GM21423 (cell line): ENCODE data around the gene METTL16.
"Not testable (repeated sequence)": the region's sequence is repeated elsewhere in the genome, so short reads cannot be mapped to it uniquely, and the experiment has no call there.

Experiments
- ATAC-seq: cut with Tn5 transposase; IDR thresholded peaks from one replicate; pipeline ENCODE4 v1.9.1; 2021; ENCODE audit warnings: mild to moderate bottlenecking, moderate library complexity; ENCODE audit not compliant: unreplicated experiment

The METTL16 gene

DNA sequence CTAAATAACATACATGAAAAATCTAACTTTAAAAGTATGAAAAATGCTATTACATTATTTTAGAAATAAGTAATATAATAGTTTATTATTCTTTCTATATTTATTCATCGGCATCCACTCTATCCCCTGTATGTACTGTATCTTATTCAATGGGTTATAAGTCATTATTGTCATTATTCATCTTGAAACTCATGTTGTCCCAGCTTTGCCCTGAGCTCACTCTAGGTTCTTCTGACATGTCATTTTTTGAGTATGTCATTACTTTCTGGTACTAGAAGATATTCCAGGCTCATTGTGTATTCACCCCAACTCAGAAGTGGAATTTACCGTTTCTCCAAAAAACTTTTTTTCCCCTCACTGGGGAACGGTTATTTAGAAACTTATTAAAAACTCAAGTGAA is 57.8 kb downstream of the METTL16 start:
- no peak for ATAC-seq

DNA sequence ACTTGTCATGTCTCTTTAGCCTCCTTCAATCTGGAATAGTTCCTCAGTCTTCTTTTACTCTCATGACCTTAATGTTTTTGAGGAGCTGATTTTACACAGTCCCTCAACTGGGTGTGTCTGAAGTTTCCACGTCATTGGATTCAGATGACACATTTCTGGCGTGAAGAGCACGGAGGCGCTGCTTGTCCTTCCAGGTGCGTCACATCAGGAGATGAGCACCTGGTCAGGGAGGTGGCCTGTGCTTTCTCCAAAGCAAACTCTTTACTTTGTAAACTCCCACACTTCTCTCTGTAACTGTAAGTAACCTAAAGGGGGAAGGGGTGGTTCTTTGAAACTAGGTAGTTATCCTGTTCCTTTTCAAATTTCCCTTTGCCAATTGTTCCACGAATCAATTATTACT is 58.4 kb downstream of the METTL16 start:
- ATAC-seq = no peak

DNA sequence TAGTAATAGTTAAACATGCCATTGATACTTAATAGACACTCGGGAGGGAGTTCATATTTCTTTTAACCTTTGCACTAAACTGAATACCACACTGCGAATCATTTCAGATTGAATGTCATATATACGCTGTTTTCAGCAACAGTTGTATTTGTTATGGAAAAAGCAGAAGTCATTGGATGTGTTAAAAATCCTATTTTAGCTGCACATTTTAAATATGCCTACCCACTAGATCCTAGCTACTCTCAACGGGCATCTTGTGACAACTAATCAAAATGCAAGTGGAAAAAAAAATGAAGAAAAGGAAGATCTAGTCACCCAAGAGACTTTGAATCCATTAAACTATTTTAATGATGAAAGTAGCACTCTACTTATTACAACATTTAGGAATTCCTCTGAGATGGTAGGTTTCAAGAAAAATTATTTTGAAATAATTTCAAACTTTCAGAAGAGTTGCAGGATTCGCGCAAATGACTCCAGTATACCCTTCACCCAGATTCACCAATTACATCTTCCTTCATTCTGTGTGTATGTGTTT is 59.4 kb downstream of the METTL16 start:
- ATAC-seq = no peak

DNA sequence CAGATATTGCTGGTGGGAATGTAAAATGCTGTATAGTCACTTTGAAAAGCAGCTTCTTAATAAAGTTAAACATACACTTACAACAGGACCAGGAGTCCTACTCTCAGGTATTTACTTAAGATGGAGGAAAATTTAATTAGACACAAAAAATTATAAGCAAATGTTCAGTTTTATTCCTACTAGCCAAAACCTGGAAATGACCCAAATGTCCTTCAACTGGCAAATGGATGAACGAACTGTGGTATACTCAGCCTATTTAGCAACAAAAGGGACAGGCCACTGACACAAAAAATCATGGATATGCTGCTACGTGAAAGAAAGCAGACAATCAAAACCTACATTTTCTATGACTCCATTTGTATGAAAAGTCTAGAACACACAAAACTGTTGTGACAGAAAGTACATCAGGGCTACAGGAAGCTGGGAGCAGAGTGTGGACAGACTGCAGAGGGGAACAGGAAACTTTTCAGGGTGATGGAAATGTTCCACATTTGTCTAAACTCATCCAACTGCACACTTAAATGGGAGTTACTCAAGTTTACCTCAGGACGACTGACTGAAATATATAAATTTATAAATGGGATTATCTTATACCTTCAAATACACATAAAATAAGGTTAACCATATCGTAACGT is 61.6 kb downstream of the METTL16 start:
- no peak for ATAC-seq

DNA sequence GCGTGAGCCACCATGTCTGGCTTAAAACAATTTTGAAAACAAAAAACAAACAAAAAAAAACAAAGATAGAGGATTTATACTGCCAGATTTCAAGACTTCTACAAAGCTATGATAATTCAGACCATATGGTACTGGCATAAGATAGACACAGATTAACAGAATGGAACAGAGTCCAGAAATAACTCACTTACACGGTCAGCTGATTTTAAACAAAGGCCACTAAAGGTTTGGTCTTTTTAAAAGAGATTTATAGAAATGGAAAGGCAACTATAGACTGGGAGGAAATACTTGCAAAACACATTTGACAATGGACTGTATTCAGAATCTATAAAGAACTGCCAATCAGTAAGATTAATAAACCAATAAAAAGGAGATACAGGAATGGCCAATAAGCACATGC is 62.2 kb downstream of the METTL16 start:
- no peak for ATAC-seq

DNA sequence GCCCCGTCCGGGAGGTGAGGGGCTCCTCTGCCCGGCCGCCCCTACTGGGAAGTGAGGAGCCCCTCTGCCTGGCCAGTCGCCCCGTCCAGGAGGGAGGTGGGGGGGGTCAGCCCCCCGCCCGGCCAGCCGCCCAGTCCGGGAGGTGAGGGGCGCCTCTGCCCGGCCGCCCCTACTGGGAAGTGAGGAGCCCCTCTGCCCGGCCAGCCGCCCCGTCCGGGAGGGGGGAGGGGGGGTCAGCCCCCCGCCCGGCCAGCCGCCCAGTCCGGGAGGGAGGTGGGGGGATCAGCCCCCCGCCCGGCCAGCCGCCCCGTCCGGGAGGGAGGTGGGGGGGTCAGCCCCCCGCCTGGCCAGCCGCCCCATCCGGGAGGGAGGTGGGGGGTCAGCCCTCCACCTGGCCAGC is 64.2 kb downstream of the METTL16 start:
- not testable (repeated sequence) for ATAC-seq

DNA sequence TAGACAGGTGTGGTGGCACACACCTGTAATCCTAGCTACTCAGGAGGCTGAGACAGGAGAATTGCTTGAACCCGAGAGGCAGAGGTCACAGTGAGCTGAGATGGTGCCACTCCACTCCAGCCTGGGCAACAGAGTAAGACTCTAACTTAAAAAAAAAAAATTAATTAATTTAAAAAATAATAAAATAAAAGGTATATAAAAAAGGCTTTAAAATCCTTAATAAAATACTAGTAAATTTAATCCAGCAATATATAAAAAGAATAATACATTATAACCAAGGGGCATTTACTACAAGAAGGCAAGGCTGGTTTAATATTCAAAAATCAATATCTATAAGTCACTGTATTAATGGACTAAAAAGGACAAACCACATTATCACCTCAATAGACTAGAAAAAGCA is 66.0 kb downstream of the METTL16 start:
- no peak for ATAC-seq

DNA sequence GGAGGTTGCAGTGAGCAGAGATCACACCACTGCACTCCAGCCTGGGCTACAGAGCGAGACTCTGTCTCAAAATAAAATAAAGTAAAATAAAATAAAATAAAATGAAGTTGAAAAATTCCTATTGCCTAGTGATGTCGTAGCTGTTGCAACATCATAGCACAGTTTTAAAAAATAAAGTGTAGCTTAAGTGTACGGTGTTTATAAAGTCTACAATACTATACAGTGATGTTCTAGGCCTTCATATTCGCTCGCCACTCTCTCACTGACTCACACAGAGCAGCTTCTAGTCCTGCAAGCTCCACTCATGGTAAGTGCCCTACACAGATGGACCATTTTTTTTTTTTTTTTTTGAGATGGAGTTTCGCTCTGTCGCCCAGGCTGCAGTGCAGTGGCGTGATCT is 67.3 kb downstream of the METTL16 start:
- ATAC-seq = no peak

DNA sequence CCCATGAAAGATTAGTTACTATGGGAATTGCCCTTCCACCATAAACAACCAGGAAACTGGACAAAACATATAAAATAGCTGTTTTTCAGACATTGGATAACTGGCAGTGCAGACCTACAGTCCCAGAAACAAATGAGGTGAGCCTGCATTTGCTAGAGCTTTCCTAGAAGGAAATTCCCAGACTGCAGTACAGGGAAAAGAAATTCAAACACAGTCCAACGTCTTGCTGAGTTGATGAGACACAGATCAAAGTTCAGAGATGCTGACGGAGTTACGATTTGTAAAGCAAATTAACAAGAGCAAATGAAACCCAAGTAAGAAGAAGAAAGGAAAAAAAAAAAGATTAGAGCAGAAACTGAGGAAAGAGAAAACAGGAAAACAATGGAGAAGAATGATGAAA is 69.5 kb downstream of the METTL16 start:
- no peak for ATAC-seq

DNA sequence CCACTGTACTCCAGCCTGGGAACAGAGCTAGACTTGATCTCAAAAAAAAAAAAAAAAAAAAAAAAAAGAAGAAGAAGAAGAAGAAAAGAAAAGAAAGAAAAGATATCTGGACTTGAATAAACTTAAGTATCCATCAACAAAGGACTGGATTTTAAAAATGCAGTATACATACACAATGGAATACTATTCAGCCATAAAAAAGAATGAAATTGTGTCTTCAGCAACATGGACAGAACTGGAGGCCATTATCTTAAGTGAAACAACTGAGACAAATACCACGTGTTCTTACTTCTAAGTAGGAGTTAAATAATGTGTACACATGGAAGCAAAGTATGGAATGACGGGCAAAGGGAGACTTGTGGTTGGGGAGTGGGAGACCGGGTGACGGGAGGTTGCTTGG is 70.8 kb downstream of the METTL16 start:
- ATAC-seq = no peak

DNA sequence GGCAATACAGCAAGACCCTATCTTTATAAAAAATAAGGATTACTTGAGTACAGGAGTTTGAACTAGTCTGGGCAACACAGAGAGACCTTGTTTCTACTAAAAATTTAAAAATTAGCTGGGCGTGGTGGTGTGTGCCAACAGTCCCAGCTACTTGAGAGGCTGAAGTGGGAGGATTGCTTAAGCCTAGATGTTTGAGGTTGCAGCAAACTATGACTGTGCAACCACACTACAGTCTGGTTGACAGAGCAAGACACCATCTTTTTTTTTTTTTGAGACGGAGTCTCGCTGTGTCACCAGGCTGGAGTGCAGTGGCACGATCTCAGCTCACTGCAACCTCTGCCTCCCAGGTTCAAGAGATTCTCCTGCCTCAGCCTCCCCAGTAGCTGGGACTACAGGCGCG is 71.7 kb downstream of the METTL16 start:
- not testable (repeated sequence) for ATAC-seq

DNA sequence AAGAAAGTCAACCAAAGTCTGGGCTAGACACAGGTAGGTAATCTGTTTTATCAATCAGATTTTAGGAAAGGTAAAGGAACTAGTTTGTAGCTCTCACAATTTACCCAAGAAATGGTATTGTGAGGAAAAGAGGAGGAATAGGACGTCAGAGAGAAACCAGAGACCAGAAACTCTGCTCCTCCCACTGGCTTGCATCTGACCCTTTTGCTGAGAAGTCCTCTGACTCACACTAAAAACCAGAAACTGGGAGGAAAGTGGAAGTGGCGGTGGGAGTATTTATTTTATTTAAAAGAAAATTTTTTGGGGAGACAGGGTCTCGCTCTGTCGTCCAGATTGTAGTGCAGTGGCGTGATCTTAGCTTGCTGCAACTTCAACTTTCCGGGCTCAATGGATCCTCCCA is 72.9 kb downstream of the METTL16 start:
- ATAC-seq = no peak

DNA sequence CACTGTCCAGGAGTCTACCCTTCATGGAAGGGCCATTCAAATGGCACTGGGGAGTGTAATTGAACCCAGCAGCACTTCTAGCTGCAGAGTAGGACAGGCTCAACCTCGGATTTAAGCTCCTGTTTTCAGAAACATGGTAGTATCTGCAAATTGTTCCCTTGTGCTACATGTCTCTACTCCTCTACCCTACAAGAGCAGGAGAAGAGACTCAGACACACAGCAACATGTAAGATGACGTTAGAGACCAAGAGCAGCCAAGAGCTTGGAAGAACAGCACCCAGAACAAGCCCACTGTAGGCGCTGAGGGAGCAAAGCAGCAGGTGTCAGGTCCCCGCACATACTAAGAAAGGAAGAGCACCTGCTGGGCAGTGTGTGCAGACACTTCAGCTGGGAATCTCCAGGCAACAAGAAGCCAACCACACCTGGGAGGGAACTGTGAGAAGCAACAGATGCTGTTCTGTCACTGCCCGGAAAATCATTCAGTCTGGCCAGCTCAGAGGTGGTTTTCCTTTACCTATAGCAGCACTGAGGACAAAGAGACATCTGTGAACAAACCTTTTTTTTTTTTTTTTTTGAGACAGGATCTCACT is 75.3 kb downstream of the METTL16 start:
- no peak for ATAC-seq

DNA sequence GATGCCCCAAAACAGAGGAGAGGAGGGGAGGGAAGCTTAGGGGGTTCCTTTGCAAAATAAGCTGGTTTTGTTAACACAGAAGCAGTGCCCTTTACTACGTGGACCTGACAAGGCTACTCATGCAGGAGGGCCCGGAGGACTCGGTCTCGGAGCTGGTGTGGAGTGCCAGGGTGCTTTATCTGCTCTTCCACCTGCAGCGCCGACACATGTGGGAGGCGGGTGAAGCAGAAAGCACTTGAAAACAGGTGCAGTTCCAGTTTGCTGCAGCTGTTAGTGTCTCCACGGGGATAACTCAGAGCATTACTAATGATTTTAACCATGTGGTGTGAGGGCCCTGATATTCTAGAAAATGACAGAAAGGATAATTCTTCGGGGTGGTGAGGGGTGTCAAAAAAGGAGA is 75.8 kb downstream of the METTL16 start:
- no peak for ATAC-seq

DNA sequence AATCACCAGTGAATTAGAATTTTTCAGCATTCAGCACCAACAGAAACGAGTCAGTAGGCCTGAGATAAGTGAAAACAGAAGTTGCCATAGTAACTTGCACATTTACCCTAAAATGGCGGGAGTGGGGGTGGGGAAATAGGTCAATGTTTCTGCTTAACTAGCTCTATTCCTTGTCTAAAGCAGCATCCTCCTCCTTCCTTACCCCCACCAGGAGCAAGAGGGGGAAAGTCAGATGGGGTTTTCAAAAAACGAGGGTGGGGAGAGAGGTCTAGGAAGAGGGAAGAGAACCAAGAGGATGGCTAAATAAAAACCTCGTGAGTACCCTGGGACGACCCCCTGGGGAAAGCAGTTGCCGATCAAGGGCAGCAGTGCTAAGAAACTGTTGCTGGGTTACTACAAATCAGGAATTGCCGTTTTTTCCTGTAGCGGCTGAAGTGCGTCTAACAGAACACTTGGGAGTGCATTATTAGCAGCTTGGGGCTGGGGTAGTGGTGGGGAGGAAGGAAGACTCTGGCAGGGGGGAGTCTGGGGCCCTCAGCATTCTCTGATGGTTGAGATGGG is 76.4 kb downstream of the METTL16 start:
- ATAC-seq = no peak

DNA sequence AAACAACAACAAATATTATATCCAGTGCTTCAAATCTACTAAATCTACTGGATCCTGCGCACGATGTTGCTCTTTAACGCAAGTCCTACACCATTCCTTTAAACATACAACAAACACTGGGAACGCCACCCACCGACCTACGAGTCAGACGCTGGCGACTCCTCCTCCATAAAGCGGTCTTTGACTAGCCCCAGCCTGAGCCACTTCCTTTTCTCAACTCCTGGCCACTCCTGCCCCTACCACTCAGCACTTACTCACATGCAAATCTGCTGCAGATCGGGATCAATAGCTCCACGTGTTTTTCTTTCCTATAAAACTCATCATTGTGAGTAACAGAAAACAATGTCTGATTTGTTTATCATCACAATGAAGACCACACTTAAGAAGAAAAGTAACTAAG is 78.0 kb downstream of the METTL16 start:
- no peak for ATAC-seq

DNA sequence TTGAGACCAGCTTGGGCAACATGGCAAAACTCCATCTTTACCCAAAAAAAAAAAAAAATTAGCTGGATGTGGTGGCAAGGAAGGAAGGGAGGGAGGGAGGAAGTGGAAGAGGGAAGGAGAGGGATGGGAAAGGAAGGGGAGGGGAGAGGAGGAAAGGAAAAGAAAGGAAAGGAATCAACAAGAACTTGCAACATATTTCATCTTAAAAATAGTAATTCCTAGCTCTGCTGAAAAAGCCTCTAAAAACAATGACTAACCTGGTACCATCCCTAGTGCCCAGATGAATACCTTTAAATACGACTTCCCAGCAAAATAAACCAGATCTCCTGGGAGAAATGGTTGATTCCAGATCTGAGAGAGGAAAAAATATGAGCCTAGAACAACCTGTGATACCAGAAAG is 83.8 kb downstream of the METTL16 start:
- no peak for ATAC-seq

DNA sequence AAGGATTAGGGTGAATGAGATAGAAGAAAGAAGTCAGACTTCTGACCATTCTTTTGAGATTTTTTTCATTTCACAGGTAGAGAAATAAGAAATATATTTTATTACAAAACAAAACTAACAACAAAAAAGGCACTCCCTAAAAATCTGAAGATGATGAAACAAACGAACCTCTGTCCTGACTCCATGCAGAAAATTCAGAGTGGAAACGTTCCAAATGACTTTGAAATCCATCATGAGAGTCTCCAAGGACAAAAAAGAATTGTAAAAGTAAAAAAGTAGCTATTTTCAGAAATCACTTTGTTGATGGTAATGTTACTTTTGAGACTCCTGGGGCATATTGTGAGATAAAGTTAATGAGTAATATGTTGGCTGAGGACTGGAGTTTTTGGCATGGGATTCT is 84.5 kb downstream of the METTL16 start:
- ATAC-seq = no peak

DNA sequence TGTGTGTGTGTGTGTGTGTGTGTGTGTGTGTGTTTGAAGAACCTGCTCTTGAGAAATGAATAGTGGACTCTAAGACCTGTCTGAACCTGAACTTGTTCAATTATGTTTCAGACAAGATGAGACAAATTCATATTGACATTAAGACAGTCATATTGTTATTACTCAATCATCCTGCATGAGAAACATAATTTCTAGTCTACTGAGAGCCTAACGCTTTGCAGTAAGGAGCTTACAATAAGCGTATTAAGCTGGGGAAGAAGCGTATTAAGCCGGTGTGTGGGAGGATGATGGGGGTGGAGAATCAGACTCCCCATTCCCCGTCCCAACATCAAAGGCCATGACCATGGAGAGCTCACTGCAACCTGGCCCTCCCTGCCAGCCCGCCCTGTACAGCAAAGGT is 88.4 kb downstream of the METTL16 start:
- ATAC-seq = no peak

DNA sequence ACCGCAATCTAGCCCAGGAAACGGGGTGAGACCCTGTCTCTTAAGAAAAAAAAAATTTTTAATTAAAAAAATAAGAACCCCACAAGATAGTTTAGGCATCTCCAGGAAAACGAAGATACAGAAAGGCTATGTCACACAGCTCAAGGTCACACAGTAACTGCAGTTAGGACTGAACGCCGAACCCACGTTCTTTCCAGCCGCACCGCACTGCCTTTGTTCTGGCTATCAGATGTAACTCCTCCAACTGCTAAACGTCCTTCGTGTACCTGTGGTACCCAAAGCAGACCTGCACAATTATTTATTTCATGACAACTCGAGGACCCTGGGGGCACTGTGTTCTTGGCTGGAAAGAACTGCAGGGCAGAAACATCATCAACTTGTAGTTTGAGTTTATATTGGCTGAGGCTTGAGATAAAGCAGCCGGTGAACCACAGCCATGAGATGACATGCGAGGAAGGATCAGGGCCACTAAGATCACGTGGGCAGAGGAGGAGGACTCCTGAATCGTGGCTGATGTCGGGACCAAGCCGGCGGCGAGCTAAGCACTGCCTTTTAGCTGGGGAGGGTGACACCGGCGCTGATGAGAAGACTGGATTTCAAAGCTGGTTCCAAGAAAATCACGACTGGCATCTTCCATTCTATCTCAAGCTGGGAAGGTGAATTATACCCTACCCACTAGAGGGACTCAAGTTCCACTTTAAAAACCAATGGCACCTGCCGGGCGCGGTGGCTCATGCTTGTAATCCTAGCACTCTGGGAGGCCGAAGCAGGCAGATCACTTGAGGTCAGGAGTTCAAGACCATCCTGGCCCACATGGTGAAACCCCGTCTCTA is 90.2 kb downstream of the METTL16 start:
- ATAC-seq = no peak

DNA sequence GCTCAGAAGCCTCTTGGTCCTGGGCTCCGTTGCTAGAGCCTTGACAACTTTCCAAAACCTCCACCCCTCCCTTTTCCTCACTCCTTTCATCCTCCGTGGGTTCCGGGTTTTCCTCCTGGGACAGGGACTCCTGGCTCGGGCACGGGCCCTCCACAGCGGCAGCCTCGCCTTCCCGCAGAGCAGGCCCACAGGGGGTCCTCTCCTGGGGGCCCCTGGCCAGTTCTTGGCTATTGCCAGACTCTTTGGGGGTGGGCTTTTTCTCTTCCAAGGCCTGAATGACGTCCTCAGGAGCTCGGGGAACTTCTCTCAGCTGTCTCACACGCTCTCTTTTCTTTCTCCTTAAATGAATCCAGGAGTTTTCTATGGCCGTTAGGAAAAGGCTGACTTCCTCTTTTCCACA is 91.5 kb downstream of the METTL16 start:
- no peak for ATAC-seq

DNA sequence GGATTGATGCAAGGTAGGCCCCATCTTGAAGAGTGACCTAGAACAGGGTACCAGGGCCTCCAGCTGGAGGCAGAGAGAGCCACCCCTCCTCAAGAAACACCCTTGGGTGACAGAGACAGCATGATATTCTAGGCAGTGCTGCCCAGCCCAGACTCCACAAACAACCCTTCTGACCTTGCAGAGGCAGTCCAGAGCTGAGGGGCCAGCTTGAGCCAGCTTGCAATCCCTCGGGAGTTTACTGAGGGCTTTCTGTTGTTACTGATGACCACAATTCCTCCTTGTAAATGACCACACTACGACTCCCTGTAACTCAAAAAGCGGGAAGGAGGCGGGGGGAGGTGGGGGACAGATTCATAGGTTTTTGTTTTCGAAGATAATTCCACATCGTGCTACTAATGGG is 92.2 kb downstream of the METTL16 start:
- ATAC-seq = no peak
